ENCODE data around the gene UACA.

The UACA gene

GRCh38 chr15:70633991-70634390 lies 129.4 kb downstream of the UACA start:
- H3K36me3 ChIP-seq (ENCODE audit: control insufficient read depth, insufficient read depth, low read length): no peaks in the 10 kb centered on the region
- no peak for TF ChIP-seq CTCF (IDR thresholded peaks at IDR 0.05; ENCODE audit: insufficient read depth, low read length, poor library complexity, severe bottlenecking)

DNA sequence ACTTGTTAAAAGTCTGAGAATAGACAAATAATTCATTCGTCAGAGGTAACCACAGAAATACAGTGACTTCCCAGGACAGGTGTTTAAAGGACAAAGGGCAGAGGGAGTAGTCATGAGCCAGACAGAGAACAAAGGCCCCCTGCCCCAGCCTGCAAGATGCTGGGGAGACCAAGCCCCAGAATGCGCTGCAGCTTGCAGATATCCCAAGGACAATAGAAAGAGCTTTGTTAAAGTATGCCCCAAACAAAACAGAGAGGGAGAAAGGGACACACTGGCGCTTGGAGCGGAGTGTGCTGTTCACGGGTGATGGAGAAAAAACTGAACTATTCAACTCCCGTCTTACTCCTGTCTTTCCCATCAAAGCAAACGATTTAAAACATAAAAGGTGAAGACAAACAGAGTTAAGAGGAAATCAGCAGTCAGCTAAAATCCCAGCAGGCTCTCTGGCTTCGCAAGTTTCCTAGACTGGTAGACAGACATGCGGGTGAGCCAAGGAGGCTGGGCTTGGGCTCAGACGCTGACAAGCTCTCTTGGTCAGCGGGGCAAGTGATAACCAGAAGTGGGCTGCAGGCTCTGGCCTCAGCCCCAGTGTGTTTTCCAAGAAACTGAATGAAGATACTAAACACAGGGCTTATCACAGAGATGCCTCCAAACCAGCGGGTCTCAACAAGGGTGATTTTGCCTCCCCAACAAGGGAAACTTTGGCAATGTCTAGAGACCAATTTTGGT lies 130.1 kb downstream of the UACA start:
- Histone ChIP-seq H3K27me3 (replicated peaks; ENCODE audit: control insufficient read depth, insufficient read depth, low read length) (peaks cover 2% of the 10 kb centered on the region), H3K4me3 (replicated peaks; ENCODE audit: low read depth, low read length) (no peak overlapping the region), H3K36me3 (ENCODE audit: control insufficient read depth, insufficient read depth, low read length) (no peaks in the 10 kb centered on the region)
- DNase-seq (ENCODE audit: extremely low read depth, insufficient read length): no peak
- no peak for TF ChIP-seq CTCF (IDR thresholded peaks at IDR 0.05; ENCODE audit: insufficient read depth, low read length, poor library complexity, severe bottlenecking)

More at GRCh38 chr15:70633991-70634390, 129.4 kb downstream of the UACA start:
- peaks cover 2% of the 10 kb centered on the region for H3K27me3 ChIP-seq (replicated peaks; ENCODE audit: control insufficient read depth, insufficient read depth, low read length)
- no peak overlapping the region for H3K4me3 ChIP-seq (replicated peaks; ENCODE audit: low read depth, low read length)
- DNase-seq (ENCODE audit: extremely low read depth, insufficient read length): no peak

DNA sequence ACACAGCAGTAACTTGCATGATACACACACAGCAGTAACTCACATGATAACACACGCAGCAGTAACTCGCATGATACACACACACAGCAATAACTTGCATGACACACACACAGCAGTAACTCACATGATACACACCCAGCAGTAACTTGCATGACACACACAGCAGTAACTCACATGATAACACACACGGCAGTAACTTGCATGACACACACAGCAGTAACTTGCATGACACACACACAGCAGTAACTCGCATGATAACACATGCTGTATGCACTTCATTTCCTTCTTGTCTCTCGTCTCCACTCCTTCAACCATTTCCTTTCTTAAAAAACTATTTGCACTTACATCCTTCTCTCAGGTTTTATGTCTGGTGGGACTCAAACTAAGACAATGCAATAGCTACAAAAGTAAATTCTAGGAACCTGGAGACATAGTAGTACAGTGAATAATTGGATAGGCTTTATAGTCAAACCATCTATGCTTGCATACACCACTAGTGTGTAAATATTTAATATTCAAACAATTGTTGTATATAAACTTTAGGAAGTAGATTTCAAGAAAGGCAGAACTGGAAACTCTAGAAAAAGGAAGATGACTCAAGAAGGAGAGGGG lies 130.8 kb downstream of the UACA start:
- no peak for DNase-seq (ENCODE audit: extremely low read depth, insufficient read length)
- H3K4me3 ChIP-seq (replicated peaks; ENCODE audit: low read depth, low read length): no peak overlapping the region
- no peaks in the 10 kb centered on the region for H3K36me3 ChIP-seq (ENCODE audit: control insufficient read depth, insufficient read depth, low read length)
- TF ChIP-seq CTCF (IDR thresholded peaks at IDR 0.05; ENCODE audit: insufficient read depth, low read length, poor library complexity, severe bottlenecking): no peak
- peaks cover 4% of the 10 kb centered on the region for H3K27me3 ChIP-seq (replicated peaks; ENCODE audit: control insufficient read depth, insufficient read depth, low read length)

GRCh38 chr15:70632079-70632478 lies 131.3 kb downstream of the UACA start:
- H3K36me3 ChIP-seq (ENCODE audit: control insufficient read depth, insufficient read depth, low read length): no peaks in the 10 kb centered on the region
- H3K4me3 ChIP-seq (replicated peaks; ENCODE audit: low read depth, low read length): no peak overlapping the region
- no peak for TF ChIP-seq CTCF (IDR thresholded peaks at IDR 0.05; ENCODE audit: insufficient read depth, low read length, poor library complexity, severe bottlenecking)
- peaks cover 4% of the 10 kb centered on the region for H3K27me3 ChIP-seq (replicated peaks; ENCODE audit: control insufficient read depth, insufficient read depth, low read length)
- DNase-seq (ENCODE audit: extremely low read depth, insufficient read length): no peak

GRCh38 chr15:70629735-70630273 lies 133.6 kb downstream of the UACA start:
- TF ChIP-seq CTCF (IDR thresholded peaks at IDR 0.05; ENCODE audit: insufficient read depth, low read length, poor library complexity, severe bottlenecking): no peak
- no peak overlapping the region for H3K4me3 ChIP-seq (replicated peaks; ENCODE audit: low read depth, low read length)
- H3K27me3 ChIP-seq (replicated peaks; ENCODE audit: control insufficient read depth, insufficient read depth, low read length): peaks cover 2% of the 10 kb centered on the region
- H3K36me3 ChIP-seq (ENCODE audit: control insufficient read depth, insufficient read depth, low read length): no peaks in the 10 kb centered on the region
- DNase-seq (ENCODE audit: extremely low read depth, insufficient read length): no peak

Measured in GM06990 (cell line).